Measurements from ENCODE around the gene SH3BP4. TPM values are rescaled to one million over a fixed set of nuclear protein-coding genes. Genes with fewer than 3 reads are reported as not detected.

SH3BP4 gene
- total RNA-seq, 1 donor from 2014 or later, result 45.7 TPM

DNA sequence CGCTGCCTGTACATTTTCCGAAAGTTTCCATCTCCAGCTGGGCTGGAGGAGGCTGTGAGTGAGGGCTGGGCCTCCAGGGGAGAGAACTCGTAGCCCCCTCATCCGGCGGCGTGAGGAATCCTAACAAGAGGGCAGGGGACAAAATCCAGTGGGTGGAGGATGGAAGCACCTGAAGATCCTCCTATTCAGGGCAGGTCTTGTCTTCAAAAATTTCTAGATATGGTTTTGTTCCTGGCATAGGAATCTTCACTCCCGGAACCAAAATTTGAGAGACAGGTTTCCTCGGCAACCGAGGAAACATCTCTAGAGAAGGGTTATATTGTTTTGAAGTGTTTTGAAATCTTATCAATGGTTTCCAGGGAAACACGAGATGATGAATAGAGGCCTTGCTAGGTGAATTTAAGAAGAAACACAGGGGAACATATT lies 136.7 kb downstream of the SH3BP4 start:
- DNase-seq (ENCODE audit: low spot score, unreplicated experiment), result no peak
- Mint-ChIP-seq H3K4me1 (ENCODE audit: low read depth) (peaks cover 8% of the 10 kb centered on the region), H3K36me3 (ENCODE audit: insufficient read depth) (no peaks in the 10 kb centered on the region), H3K4me3 (ENCODE audit: low read depth) (no peak overlapping the region), H3K9me3 (ENCODE audit: low read depth) (no peaks in the 10 kb centered on the region), H3K27me3 (peaks cover 7% of the 10 kb centered on the region), H3K27ac (no peak overlapping the region)
- TF ChIP-seq, protein P1, sequence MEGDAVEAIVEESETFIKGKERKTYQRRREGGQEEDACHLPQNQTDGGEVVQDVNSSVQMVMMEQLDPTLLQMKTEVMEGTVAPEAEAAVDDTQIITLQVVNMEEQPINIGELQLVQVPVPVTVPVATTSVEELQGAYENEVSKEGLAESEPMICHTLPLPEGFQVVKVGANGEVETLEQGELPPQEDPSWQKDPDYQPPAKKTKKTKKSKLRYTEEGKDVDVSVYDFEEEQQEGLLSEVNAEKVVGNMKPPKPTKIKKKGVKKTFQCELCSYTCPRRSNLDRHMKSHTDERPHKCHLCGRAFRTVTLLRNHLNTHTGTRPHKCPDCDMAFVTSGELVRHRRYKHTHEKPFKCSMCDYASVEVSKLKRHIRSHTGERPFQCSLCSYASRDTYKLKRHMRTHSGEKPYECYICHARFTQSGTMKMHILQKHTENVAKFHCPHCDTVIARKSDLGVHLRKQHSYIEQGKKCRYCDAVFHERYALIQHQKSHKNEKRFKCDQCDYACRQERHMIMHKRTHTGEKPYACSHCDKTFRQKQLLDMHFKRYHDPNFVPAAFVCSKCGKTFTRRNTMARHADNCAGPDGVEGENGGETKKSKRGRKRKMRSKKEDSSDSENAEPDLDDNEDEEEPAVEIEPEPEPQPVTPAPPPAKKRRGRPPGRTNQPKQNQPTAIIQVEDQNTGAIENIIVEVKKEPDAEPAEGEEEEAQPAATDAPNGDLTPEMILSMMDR (IDR thresholded peaks at IDR 0.05; ENCODE audit: unreplicated experiment), result no peak

DNA sequence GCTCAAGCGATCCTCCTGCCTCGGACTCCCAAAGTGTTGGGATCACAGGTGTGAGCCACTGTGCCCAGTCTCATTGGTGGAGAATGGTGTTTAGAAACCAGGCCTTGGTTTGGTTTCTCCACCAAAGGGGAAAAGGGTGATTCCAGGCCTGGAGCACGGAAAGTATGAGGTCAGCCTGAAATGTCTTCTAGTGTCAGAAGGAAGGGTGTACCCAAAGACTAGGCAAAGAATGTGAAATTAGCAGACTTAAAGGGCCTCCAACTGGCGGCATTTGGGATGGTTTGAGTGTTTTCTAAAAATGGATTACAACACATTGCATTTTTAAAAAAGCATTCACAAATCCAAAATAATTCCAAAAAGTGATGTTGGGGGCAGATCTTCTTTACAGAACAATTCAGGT lies 139.6 kb downstream of the SH3BP4 start:
- peaks cover 2% of the 10 kb centered on the region for H3K9me3 Mint-ChIP-seq (ENCODE audit: low read depth)
- H3K36me3 Mint-ChIP-seq (ENCODE audit: insufficient read depth), result no peaks in the 10 kb centered on the region
- TF ChIP-seq, protein P1 (IDR thresholded peaks at IDR 0.05; ENCODE audit: unreplicated experiment), result no peak
- H3K4me1 Mint-ChIP-seq (ENCODE audit: low read depth), result peaks cover 16% of the 10 kb centered on the region
- H3K4me3 Mint-ChIP-seq (ENCODE audit: low read depth), result no peak overlapping the region
- no peak overlapping the region for H3K27ac Mint-ChIP-seq
- DNase-seq (ENCODE audit: low spot score, unreplicated experiment), result no peak
- H3K27me3 Mint-ChIP-seq, result peaks cover 3% of the 10 kb centered on the region

DNA sequence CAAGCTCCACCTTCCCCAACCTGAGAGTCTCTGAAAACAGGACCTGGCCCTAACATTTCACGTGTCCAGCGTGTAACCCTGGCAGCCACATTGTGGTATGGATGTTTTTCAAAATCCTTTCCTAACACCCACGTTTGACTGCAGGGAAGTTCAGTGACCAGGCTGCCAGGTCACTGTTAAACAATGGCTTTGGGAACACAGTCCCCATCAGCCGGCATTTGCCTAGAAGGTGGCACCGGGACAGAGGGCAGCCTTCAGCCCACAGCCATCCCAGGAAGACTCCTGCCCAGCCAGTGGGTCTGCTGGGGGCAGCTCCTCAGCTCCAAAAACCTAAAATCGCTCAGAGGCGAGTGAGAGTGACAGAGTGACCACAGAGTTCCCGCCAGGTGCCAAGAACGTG lies 140.2 kb downstream of the SH3BP4 start:
- TF ChIP-seq, protein P1 (IDR thresholded peaks at IDR 0.05; ENCODE audit: unreplicated experiment), result no peak
- Mint-ChIP-seq H3K4me1 (ENCODE audit: low read depth) (peaks cover 16% of the 10 kb centered on the region), H3K9me3 (ENCODE audit: low read depth) (peaks cover 2% of the 10 kb centered on the region), H3K27ac (no peak overlapping the region), H3K36me3 (ENCODE audit: insufficient read depth) (no peaks in the 10 kb centered on the region), H3K27me3 (peaks cover 2% of the 10 kb centered on the region), H3K4me3 (ENCODE audit: low read depth) (no peak overlapping the region)
- DNase-seq (ENCODE audit: low spot score, unreplicated experiment), result no peak

DNA sequence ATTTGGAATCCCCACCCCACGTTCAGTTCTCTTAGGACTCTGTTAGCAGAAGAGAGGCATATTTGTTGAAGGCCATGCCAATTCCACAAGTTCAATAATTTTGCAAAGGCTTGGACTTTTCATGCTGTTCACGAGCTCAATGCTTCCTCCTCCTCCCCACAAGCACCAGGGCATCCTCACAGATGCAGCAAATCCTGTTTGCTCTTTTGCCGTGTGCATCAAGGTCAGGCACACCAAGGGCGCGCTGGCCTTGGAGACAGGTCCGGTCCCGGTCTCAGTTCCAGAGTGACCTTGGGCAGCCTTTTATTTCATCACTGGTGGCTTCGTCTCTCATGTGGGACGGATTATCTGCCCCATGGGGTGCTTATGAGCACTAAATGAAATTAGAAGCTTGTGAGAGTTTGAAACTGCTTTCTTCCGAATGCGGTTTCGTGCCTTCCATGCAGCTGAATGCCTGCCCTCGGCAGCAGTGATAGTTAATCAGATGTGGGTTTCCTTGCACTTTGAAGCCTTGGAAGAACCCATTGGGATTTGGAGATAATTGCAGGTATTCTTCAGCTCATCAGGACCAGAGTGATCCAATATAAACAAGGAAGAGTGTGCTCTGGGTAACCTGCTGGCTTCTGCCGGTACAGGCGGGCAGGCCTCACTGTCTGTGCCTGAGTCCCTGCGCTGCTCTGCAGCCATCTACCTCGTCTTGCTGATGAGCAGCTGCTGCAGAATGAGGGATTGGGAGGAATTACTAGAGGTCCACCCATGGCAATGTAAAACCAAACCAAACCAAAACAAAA lies 140.8 kb downstream of the SH3BP4 start:
- H3K4me3 Mint-ChIP-seq (ENCODE audit: low read depth), result no peak overlapping the region
- TF ChIP-seq, protein P1 (IDR thresholded peaks at IDR 0.05; ENCODE audit: unreplicated experiment), result no peak
- H3K36me3 Mint-ChIP-seq (ENCODE audit: insufficient read depth), result no peaks in the 10 kb centered on the region
- H3K9me3 Mint-ChIP-seq (ENCODE audit: low read depth), result peaks cover 2% of the 10 kb centered on the region
- H3K27me3 Mint-ChIP-seq, result peaks cover 3% of the 10 kb centered on the region
- no peak overlapping the region for H3K27ac Mint-ChIP-seq
- no peak for DNase-seq (ENCODE audit: low spot score, unreplicated experiment)
- peaks cover 16% of the 10 kb centered on the region for H3K4me1 Mint-ChIP-seq (ENCODE audit: low read depth)

DNA sequence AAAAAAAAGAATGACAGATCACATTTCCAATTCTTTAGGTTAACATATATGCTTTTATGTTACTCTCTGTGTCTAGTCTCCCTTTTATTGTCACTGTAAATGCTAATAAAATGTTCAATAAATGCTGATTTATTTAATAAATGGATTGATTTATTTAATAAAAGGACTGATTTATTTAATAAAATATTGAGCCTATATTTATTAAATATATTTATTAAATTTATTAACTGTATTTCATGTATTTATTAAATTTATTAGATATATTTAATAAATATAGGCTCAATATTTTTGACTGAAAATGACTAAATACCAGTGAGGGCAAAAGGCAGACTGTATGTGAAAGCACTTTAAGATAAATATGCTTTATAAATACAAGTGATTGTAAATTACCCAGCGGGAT lies 142.6 kb downstream of the SH3BP4 start:
- Mint-ChIP-seq H3K4me1 (ENCODE audit: low read depth) (peaks cover 18% of the 10 kb centered on the region), H3K4me3 (ENCODE audit: low read depth) (no peak overlapping the region), H3K36me3 (ENCODE audit: insufficient read depth) (no peaks in the 10 kb centered on the region), H3K27ac (no peak overlapping the region), H3K27me3 (peaks cover 3% of the 10 kb centered on the region), H3K9me3 (ENCODE audit: low read depth) (peaks cover 2% of the 10 kb centered on the region)
- no peak for DNase-seq (ENCODE audit: low spot score, unreplicated experiment)
- TF ChIP-seq, protein P1 (IDR thresholded peaks at IDR 0.05; ENCODE audit: unreplicated experiment), result no peak

All from progenitor cell of endocrine pancreas (in vitro differentiated cells).